Renal cortex interstitium (tissue), 15 donors: ENCODE data around the gene CDH18. TPM values are rescaled to one million over a fixed set of nuclear protein-coding genes. Genes with fewer than 3 reads are reported as not detected.

Experiments used
- DNase-seq, 11 donors: peaks; one replicate each; pipeline ENCODE4 v3.0.0-alpha.2; 2013; ENCODE audit warnings: low read depth in 9 of 11, low spot score in 4 of 11; ENCODE audit errors: extremely low read depth in 1 of 11
- long read RNA-seq, 16 experiments: transcript quantifications; one replicate each; lab custom pipeline, GENCODE V29; 2026
- polyA plus RNA-seq, 3 donors: library from polyadenylated mRNA; unstranded; fragments of 120-200 nt; gene quantifications; one replicate each; pipeline ENCODE4 v1.2.1, GENCODE V29; 2013; ENCODE audit not compliant: insufficient read length in 3 of 3

The CDH18 gene
- 1 to 10 TPM in 2 of 3 donors, under 1 TPM in 1; 0.55 to 1.5 (median 1.0) TPM for polyA plus RNA-seq
- long read RNA-seq, donor 1 = 0 reads
- long read RNA-seq, donor 2 = 0 reads
- long read RNA-seq, donor 3 = 0 reads
- long read RNA-seq, donor 4 = 0 reads
- long read RNA-seq, donor 5 = 0 reads
- long read RNA-seq, donor 6 = 0 reads
- long read RNA-seq, donor 7 = 0 reads
- long read RNA-seq, donor 8 = 0 reads
- long read RNA-seq, donor 9 = 0 reads
- long read RNA-seq, donor 10 = 0 reads
- long read RNA-seq, donor 11 = 0 reads
- long read RNA-seq, donor 12 = 0 reads
- long read RNA-seq, donor 13 = 0 reads
- long read RNA-seq, donor 14 = 0 reads
- long read RNA-seq, donor 15 = 0 reads
- long read RNA-seq, donor 16 = 0 reads

GRCh38 chr5:19987612-19988361 lies at the start of gene CDH18:
TSS of gene CDH18 (minus strand) at chr5:19988200. CDS start at chr5:19838986, 149,214 bp downstream.
- peak in 6 of 11 donors; percentile 10 to 24 (median 16) for DNase-seq

- no peak for DNase-seq
These were observed 46.7 kb upstream of the CDH18 start for GRCh38 chr5:20034717-20035116.

- DNase-seq = no peak
These were observed 45.9 kb upstream of the CDH18 start for GRCh38 chr5:20033881-20034280.

- DNase-seq = no peak
These were observed 44.9 kb upstream of the CDH18 start for GRCh38 chr5:20032896-20033295.

GRCh38 chr5:20030125-20030524 lies 42.1 kb upstream of the CDH18 start:
- DNase-seq = no peak

GRCh38 chr5:20029266-20029665 lies 41.3 kb upstream of the CDH18 start:
- DNase-seq = no peak

GRCh38 chr5:20028506-20028905 lies 40.5 kb upstream of the CDH18 start:
- no peak for DNase-seq

GRCh38 chr5:20023686-20024180 lies 35.7 kb upstream of the CDH18 start:
- no peak for DNase-seq

GRCh38 chr5:20020247-20020646 lies 32.2 kb upstream of the CDH18 start:
- no peak for DNase-seq

GRCh38 chr5:20017021-20017420 lies 29.0 kb upstream of the CDH18 start:
- DNase-seq = no peak

GRCh38 chr5:20000416-20000815 lies 12.4 kb upstream of the CDH18 start:
- no peak for DNase-seq

- peak in 3 of 11 donors; percentile 1 to 7 (median 4) for DNase-seq
These were observed 457 bp upstream of the CDH18 start for GRCh38 chr5:19988457-19988856.

GRCh38 chr5:19986806-19987205 lies 1.2 kb downstream of the CDH18 start:
- no peak for DNase-seq

- no peak for DNase-seq
These were observed 1.9 kb downstream of the CDH18 start for GRCh38 chr5:19986031-19986619.

GRCh38 chr5:19978476-19978875 lies 9.5 kb downstream of the CDH18 start:
- no peak for DNase-seq

GRCh38 chr5:19977099-19977498 lies 10.9 kb downstream of the CDH18 start:
- DNase-seq = no peak

GRCh38 chr5:19975795-19976194 lies 12.2 kb downstream of the CDH18 start:
- DNase-seq = no peak

GRCh38 chr5:19960451-19960850 lies 27.5 kb downstream of the CDH18 start:
- no peak for DNase-seq

GRCh38 chr5:19959830-19960384 lies 28.1 kb downstream of the CDH18 start:
- no peak for DNase-seq

GRCh38 chr5:19950897-19951296 lies 37.1 kb downstream of the CDH18 start:
- no peak for DNase-seq
